Activated CD4-positive, alpha-beta T cell treated with anti-CD3 and anti-CD28 coated beads for 36 hours (primary cell): ENCODE measurements around the gene SYNE1. TPM values are rescaled to one million over a fixed set of nuclear protein-coding genes. Genes with fewer than 3 reads are reported as not detected.
"Not testable (repeated sequence)": the region's sequence is repeated elsewhere in the genome, so short reads cannot be mapped to it uniquely, and the experiment has no call there.

Experiments used
- ATAC-seq: fragments of 200-7000 bp; cut with Tn5 transposase; one replicate; pipeline ENCODE4 v1.10.0; 2021; ENCODE audit warnings: mild to moderate bottlenecking, moderate library complexity
- CTCF ChIA-PET: fragments of 350-600 bp; sonication (Branson Sonifier 250); formaldehyde crosslinking; loops from one replicate; lab custom pipeline; 2021; ENCODE audit warnings: antibody characterized with exemption; lab: Charles Lee
- POLR2A ChIA-PET: fragments of 350-600 bp; sonication (Branson Sonifier 250); formaldehyde crosslinking; loops from one replicate; lab custom pipeline; 2021; ENCODE audit warnings: antibody characterized with exemption, inconsistent platforms; lab: Charles Lee
- DNase-seq: peaks from one replicate; pipeline ENCODE4 v3.0.0-alpha.2; 2020
- H3K27ac Mint-ChIP-seq: one replicate; pipeline ENCODE4 v1.8.0; 2021; ENCODE audit warnings: mixed read lengths
- H3K27me3 Mint-ChIP-seq: one replicate; pipeline ENCODE4 v1.8.0; 2021; ENCODE audit warnings: mixed read lengths
- H3K36me3 Mint-ChIP-seq: one replicate; pipeline ENCODE4 v1.8.0; 2021; ENCODE audit warnings: low read depth, mixed read lengths
- H3K4me1 Mint-ChIP-seq: one replicate; pipeline ENCODE4 v1.8.0; 2021; ENCODE audit warnings: mixed read lengths
- H3K4me3 Mint-ChIP-seq: one replicate; pipeline ENCODE4 v1.8.0; 2021; ENCODE audit warnings: mild to moderate bottlenecking, moderate library complexity, mixed read lengths
- H3K9me3 Mint-ChIP-seq: one replicate; pipeline ENCODE4 v1.8.0; 2021; ENCODE audit warnings: low read depth, mixed read lengths
- intact Hi-C, 2 experiments: fragments of 100-400 bp; cut with DNase I in 1 of 2; cut with micrococcal nuclease in 1 of 2; formaldehyde crosslinking; loops; one replicate each; pipeline versions ENCODE4 v1.14.2 to v1.15.1; 2022 to 2024; cut with DNase I, micrococcal nuclease
- total RNA-seq, 2 experiments: library from RNA; stranded (reverse); gene quantifications; one replicate each; pipeline ENCODE4 v1.2.3, GENCODE V29; 2021

Gene SYNE1
- total RNA-seq, 2 experiments from 2014 or later, result 20.8 to 21.9 TPM

DNA sequence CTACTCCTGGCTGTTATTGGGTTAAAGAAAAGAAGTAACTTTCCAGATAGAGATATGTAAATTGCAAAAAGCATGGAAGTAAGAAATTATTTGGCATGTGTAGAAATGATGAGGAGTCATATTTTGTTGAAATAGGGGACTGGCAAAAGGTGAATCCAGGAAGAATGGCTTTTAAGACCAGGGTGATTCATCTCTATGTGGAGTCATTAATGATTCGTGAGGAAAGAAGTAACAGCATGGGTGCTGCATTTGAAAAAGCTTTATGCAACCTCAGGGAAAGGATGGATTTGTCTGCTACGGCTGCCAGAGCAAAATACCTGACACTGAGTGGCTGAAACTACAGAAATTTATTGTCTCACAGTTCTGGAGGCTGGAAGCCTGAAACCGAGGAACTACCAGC is 14.8 kb upstream of the SYNE1 start:
- intact Hi-C loops, result no loop called here
- no peaks in the 10 kb centered on the region for H3K9me3 Mint-ChIP-seq
- CTCF ChIA-PET, result no interaction called here
- H3K4me1 Mint-ChIP-seq, result no peaks in the 10 kb centered on the region
- ATAC-seq (no peak), DNase-seq (no peak)
- H3K4me3 Mint-ChIP-seq, result no peak overlapping the region
- no peaks in the 10 kb centered on the region for H3K36me3 Mint-ChIP-seq
- peaks cover 14% of the 10 kb centered on the region for H3K27me3 Mint-ChIP-seq
- POLR2A ChIA-PET, result no interaction called here
- H3K27ac Mint-ChIP-seq, result no peak overlapping the region

DNA sequence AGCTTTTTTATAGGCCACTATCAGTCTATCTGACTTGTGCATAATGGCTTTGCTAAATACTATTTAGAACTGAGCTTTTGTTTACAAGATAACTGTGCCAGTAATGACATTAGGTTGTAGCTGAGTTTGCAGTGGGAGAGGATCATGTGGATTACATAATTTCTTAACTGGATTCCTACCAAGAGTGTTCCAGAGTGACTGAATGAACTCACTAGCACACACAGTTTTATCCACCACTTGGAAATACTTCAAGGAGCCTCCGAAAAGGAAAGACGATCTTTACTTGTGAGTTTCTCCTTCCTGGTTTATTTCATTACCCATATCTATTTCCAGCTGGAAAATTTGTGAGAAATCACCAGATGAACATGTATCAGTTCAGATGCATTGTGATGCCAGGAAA is 10.9 kb upstream of the SYNE1 start:
- ATAC-seq (no peak), DNase-seq (no peak)
- peaks cover 23% of the 10 kb centered on the region for H3K27me3 Mint-ChIP-seq
- intact Hi-C loops, result no loop called here
- H3K9me3 Mint-ChIP-seq, result no peaks in the 10 kb centered on the region
- no peaks in the 10 kb centered on the region for H3K36me3 Mint-ChIP-seq
- no peak overlapping the region for H3K27ac Mint-ChIP-seq
- CTCF ChIA-PET, result interaction anchor here (1.5 kb wide), 1 partner anchor 15 kb away, joined by 4 read pairs; no protein-coding TSS in a partner anchor
- POLR2A ChIA-PET, result interaction anchor here (0.7 kb wide), 2 partner anchors 153 to 296 kb away, joined by 3 read pairs; no protein-coding TSS in a partner anchor
- no peak overlapping the region for H3K4me3 Mint-ChIP-seq
- no peaks in the 10 kb centered on the region for H3K4me1 Mint-ChIP-seq

DNA sequence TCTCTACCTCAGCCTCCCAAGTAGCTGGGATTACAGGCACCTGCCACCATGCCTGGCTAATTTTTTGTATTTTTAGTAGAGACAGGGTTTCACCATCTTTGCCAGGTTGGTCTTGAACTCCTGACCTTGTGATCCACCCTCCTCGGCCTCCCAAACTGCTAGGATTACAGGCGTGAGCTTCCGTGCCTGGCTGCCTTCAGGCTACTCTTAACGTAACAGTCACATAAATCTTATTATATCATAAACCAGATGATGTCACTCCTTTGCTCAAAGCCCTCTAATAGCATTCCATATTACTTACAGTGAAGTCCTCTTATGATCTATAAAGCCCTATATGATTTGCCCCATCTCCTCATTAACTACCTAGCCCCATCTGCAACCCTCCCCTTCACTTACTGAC is 9.6 kb upstream of the SYNE1 start:
- ATAC-seq, POLR2A ChIA-PET, H3K4me1 Mint-ChIP-seq, DNase-seq, H3K27ac Mint-ChIP-seq, H3K9me3 Mint-ChIP-seq, intact Hi-C loops, H3K4me3 Mint-ChIP-seq, H3K36me3 Mint-ChIP-seq: not testable (repeated sequence)
- peaks cover 20% of the 10 kb centered on the region for H3K27me3 Mint-ChIP-seq
- CTCF ChIA-PET, result interaction anchor here (0.6 kb wide), 2 partner anchors 24 to 195 kb away, joined by 3 to 4 read pairs; no protein-coding TSS in a partner anchor

DNA sequence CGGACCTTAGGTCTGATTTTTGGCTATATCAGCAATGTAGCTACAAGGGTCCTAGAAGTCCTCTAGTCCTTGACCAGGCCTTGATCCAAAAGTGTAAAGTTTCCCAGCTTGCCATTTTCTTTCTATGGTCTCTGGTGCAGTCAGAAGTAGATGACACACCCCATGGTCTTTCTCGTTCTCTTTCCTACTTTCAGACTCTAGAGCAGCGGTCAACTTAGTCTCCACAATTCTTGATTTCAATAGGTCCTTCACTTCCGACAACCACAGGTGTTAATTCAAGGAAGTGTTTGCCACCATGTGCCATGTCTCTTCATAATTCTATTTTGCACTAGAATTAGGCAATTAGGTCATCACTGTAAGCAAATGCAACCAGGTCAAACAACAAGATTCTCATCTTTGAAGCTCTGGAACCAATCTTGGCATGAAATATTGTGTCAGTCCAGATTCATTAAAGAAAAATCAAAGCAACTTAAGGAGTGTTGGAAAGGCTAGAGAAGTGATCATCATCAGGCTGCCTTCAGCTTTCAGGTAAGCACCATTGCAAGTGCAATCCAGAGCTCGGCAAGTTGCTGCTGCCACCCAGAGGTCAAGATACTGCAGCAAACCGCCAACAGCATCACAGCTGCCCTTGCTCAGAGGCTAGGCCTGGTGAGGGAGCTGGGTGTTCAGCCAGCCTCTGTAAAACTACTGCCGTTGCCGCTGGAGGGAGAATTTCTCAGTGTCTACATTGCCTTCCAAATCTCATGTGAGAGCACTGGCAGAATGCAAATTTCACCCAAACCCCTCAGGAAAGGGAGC is 5.6 kb upstream of the SYNE1 start:
- H3K27ac Mint-ChIP-seq, result no peak overlapping the region
- H3K4me1 Mint-ChIP-seq, result no peaks in the 10 kb centered on the region
- CTCF ChIA-PET, result interaction anchor here (0.6 to 0.9 kb wide), 4 partner anchors 38 to 156 kb away, joined by 3 read pairs; no protein-coding TSS in a partner anchor
- no peak overlapping the region for H3K4me3 Mint-ChIP-seq
- ATAC-seq, result peak; percentile 69
- H3K9me3 Mint-ChIP-seq, result no peaks in the 10 kb centered on the region
- peak; percentile 57 for DNase-seq
- POLR2A ChIA-PET, result no interaction called here
- H3K27me3 Mint-ChIP-seq, result peaks cover 20% of the 10 kb centered on the region
- H3K36me3 Mint-ChIP-seq, result no peaks in the 10 kb centered on the region
- intact Hi-C loops, result loop anchor here in 1 of 2 experiments (1.0 kb wide), 2 partner anchors 90 to 157 kb away; no protein-coding TSS in a partner anchor

DNA sequence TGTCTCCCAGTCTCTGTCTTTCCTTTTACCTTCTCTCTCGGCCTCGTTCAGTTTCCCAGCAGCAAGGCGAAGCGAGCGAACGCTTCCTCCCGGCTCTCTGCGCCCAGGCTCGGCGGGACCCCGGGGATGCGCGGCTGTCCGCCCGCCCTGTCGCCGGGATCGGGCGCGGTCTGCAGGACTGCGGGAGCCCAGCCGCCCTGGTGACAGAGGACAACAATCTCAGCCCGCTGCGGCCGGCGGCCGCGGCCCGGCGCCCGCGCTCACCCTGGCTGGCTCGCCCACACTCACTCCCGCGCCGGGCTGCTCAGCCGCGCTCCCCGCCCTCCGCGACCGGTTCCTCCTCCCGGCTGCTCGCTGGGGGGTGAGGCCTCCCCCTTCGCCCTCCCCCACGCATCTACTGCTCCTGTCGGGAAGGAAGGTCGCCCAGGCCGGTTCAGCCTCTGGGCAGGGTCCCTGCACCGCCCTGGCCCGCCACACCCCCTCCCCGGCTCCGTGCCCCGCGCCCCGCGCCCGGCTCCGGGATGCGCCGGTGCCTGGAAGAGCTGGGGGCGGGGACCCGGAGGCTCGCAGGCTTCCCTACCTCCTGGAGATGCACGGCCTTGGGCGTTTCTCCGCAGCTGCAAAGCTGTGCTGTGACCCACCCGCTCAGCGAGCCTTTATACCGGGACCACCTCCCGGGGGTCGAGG is 410 bp downstream of the SYNE1 start:
- H3K27ac Mint-ChIP-seq, result no peak overlapping the region
- H3K36me3 Mint-ChIP-seq, result no peaks in the 10 kb centered on the region
- peak; percentile 25 for DNase-seq
- H3K4me1 Mint-ChIP-seq, result peaks cover 5% of the 10 kb centered on the region
- H3K27me3 Mint-ChIP-seq, result peaks cover 40% of the 10 kb centered on the region
- ATAC-seq, result peak; percentile 26
- H3K9me3 Mint-ChIP-seq, result no peaks in the 10 kb centered on the region
- intact Hi-C loops, result no loop called here
- peak overlapping the region; percentile 62 for H3K4me3 Mint-ChIP-seq
- POLR2A ChIA-PET, result no interaction called here
- CTCF ChIA-PET, result no interaction called here

DNA sequence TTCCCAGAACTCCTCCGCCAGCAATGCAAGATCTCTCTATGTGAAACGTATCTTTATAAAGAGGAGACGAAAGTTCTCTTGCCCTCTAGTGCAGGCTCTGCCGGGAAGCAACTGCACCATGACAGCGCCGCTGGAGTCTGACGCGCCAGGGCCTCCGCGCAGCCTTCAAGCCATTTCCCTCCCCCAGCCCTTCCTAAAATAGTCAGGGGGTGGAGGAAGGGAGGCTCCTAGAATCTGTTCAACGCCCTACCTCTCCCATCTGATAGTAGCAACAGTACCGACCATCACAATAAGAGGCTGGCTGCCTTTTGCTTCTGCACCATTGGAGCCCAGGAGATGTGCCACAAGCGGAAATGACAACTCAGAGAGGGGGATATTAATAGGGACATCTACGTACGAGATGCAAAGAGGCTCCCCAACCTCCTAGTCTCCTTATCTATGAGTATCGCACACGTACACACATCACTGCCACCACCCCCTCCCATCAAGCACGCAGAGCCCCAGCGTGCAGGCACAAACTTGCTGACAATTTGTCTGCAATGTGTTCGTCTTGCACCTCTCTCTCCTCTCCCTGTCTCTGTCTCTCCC is 1.0 kb downstream of the SYNE1 start:
- no peaks in the 10 kb centered on the region for H3K9me3 Mint-ChIP-seq
- ChIA-PET POLR2A (no interaction called here), CTCF (no interaction called here)
- peak; percentile 8 for DNase-seq
- peak; percentile 39 for ATAC-seq
- H3K27me3 Mint-ChIP-seq, result peaks cover 40% of the 10 kb centered on the region
- no peaks in the 10 kb centered on the region for H3K36me3 Mint-ChIP-seq
- no peak overlapping the region for H3K27ac Mint-ChIP-seq
- intact Hi-C loops, result no loop called here
- H3K4me3 Mint-ChIP-seq, result peak overlapping the region; percentile 62
- peaks cover 5% of the 10 kb centered on the region for H3K4me1 Mint-ChIP-seq

DNA sequence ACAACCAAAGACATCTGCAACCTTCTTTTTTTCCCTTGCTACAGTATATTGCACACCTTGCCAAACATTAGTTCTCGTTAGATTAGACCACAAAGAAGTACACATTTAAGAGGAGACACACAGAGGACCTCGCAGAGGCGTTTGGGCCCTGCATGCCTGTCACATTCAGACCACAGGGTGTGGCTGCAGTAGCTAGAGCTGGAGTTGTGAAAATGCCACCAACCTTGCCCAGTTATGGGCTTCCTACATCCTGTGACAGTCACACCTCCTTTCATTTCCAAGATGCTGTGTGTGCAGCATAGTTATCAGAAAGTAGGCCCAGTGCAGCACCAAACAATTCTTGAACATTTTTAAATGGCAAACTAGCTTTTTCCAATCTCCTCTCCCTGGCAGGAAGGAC is 2.4 kb downstream of the SYNE1 start:
- H3K4me3 Mint-ChIP-seq, result no peak overlapping the region
- no peak overlapping the region for H3K27ac Mint-ChIP-seq
- intact Hi-C loops, result no loop called here
- ChIA-PET CTCF (no interaction called here), POLR2A (no interaction called here)
- peaks cover 40% of the 10 kb centered on the region for H3K27me3 Mint-ChIP-seq
- H3K36me3 Mint-ChIP-seq, result no peaks in the 10 kb centered on the region
- H3K9me3 Mint-ChIP-seq, result no peaks in the 10 kb centered on the region
- peak; percentile 6 for DNase-seq
- no peak for ATAC-seq
- H3K4me1 Mint-ChIP-seq, result peaks cover 5% of the 10 kb centered on the region

DNA sequence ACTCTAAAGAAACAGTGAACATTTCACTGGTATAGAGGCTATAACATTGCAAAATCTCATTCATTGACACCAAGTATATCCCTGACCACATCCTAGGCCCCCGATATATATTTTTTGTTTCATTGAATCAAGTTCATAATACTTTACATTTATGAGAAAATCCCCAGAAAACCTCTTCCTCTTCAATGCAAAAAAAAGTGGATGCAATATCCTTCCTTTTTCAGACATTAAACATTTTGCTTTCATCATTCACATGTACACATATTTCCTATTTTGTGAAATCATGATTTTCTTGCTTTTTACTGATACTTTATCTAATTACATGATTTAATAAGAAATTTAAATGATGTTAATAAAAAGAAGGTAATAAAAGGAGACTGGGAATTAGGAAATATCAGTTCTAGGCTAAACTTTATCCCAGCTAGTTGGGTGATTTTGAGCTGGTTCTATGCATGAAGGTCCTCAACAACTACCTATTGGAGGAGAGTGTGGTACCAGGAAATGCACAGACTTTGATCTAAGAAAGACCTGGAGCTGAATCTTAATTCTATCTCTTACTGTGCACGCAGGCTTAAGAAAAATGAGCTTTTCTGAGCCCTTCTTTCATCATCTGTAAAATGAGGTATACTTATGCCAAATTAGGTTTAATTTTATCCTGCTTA is 4.9 kb downstream of the SYNE1 start:
- intact Hi-C loops, result no loop called here
- Mint-ChIP-seq H3K9me3 (no peaks in the 10 kb centered on the region), H3K27ac (no peak overlapping the region), H3K4me3 (no peak overlapping the region), H3K27me3 (peaks cover 30% of the 10 kb centered on the region), H3K36me3 (no peaks in the 10 kb centered on the region), H3K4me1 (peaks cover 5% of the 10 kb centered on the region)
- DNase-seq (no peak), ATAC-seq (no peak)
- POLR2A ChIA-PET, result no interaction called here
- CTCF ChIA-PET, result interaction anchor here (0.6 to 1.0 kb wide), 3 partner anchors 16 to 870 kb away, joined by 3 to 4 read pairs (median 4); no protein-coding TSS in a partner anchor

DNA sequence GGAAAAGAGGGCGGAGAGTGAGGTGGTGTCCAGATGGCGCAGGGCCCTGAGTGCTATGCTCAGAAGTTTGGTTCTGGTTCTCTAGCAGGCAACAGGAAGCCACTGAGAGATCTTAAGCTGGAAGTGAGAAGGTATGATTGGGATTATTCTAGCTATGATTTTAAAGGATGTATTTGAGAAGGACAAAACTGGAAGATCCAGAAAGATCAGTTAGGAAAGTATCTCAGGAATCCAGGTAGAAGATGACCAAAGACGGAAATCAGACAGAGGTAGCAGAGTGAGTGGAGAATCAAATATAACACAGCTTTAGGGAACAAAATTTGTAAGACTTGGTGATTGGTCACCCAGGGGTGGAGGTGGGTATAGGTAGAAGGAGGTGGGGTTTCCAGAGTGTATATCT is 5.8 kb downstream of the SYNE1 start:
- ATAC-seq (no peak), DNase-seq (no peak)
- peaks cover 29% of the 10 kb centered on the region for H3K27me3 Mint-ChIP-seq
- H3K4me3 Mint-ChIP-seq, result no peak overlapping the region
- POLR2A ChIA-PET, result no interaction called here
- intact Hi-C loops, result no loop called here
- no peaks in the 10 kb centered on the region for H3K9me3 Mint-ChIP-seq
- CTCF ChIA-PET, result interaction anchor here (0.7 kb wide), 1 partner anchor 118 kb away, joined by 3 read pairs; no protein-coding TSS in a partner anchor
- no peak overlapping the region for H3K27ac Mint-ChIP-seq
- peaks cover 4% of the 10 kb centered on the region for H3K4me1 Mint-ChIP-seq
- H3K36me3 Mint-ChIP-seq, result no peaks in the 10 kb centered on the region

DNA sequence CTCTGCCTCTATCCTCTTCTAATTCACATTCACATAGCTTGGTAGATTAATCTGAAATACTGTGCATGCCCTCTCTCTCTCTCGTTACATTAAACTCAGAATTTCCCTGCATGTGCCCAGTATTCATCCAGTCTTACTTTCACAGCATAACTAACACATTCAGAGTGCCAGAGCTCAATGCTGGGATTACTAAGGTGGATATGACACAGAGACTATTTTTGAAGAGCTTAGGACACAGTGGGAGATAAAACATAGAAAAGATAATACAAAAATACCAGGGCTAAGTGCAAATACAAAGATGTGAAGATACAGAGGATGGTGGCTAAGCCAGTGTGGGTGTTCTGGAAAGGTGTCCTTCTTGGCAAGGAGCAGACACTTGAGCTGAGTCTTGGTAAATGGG is 6.3 kb downstream of the SYNE1 start:
- POLR2A ChIA-PET, result no interaction called here
- no peak for DNase-seq
- H3K36me3 Mint-ChIP-seq, result no peaks in the 10 kb centered on the region
- H3K27me3 Mint-ChIP-seq, result peaks cover 29% of the 10 kb centered on the region
- H3K4me3 Mint-ChIP-seq, result no peak overlapping the region
- CTCF ChIA-PET, result interaction anchor here (0.7 kb wide), 1 partner anchor 118 kb away, joined by 3 read pairs; no protein-coding TSS in a partner anchor
- ATAC-seq, result no peak
- intact Hi-C loops, result no loop called here
- no peak overlapping the region for H3K27ac Mint-ChIP-seq
- H3K4me1 Mint-ChIP-seq, result no peaks in the 10 kb centered on the region
- no peaks in the 10 kb centered on the region for H3K9me3 Mint-ChIP-seq

DNA sequence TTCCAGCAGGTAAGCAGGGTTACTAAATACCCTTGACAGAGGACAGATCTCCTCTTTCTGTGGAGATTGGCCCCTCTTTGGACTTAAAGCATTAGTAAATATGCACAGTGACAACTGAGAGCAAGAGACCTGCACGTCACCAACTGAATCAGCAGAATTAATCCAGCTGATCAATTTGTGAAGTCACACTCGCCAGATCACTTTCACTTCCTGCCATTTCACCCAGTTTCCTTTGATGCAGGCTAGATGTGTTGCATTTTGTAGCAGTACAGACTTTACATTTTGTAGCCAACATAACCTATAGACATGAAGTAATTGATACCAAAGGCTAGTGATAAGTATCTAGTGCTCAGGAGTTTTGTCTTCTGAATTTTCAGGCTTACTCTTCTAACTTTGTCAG is 11.9 kb downstream of the SYNE1 start:
- H3K4me3 Mint-ChIP-seq, result no peak overlapping the region
- ATAC-seq, result no peak
- ChIA-PET POLR2A (interaction anchor here (0.5 kb wide), 1 partner anchor 89 kb away, joined by 3 read pairs; no protein-coding TSS in a partner anchor), CTCF (no interaction called here)
- intact Hi-C loops, result no loop called here
- DNase-seq, result no peak
- no peaks in the 10 kb centered on the region for H3K9me3 Mint-ChIP-seq
- no peak overlapping the region for H3K27ac Mint-ChIP-seq
- H3K4me1 Mint-ChIP-seq, result no peaks in the 10 kb centered on the region
- no peaks in the 10 kb centered on the region for H3K36me3 Mint-ChIP-seq
- H3K27me3 Mint-ChIP-seq, result peaks cover 18% of the 10 kb centered on the region
